CD4-positive, alpha-beta T cell treated with Interleukin-1 beta for 1 hour (primary cell): ENCODE measurements around the gene PLEKHA6.
A peak's percentile ranks its signal among the peaks of the same experiment; 100 is the strongest.

Experiments
- DNase-seq, 2 donors: peaks; one replicate each; pipeline ENCODE4 v3.0.0-alpha.2; 2020 to 2022

PLEKHA6 gene

GRCh38 chr1:204354579-204354978, 5.2 kb downstream of the PLEKHA6 start:
- no peak for DNase-seq

- DNase-seq: no peak
Observed at GRCh38 chr1:204353213-204353910, 6.4 kb downstream of the PLEKHA6 start.

- DNase-seq: peak in 1 of 2 donors; percentile 11
Observed at GRCh38 chr1:204350857-204351573, 8.7 kb downstream of the PLEKHA6 start.

- no peak for DNase-seq
Observed at GRCh38 chr1:204350312-204350711, 9.4 kb downstream of the PLEKHA6 start.

GRCh38 chr1:204349602-204350001, 10.1 kb downstream of the PLEKHA6 start:
- no peak for DNase-seq

GRCh38 chr1:204348722-204349121, 11.0 kb downstream of the PLEKHA6 start:
- DNase-seq: no peak

GRCh38 chr1:204348242-204348641, 11.5 kb downstream of the PLEKHA6 start:
- no peak for DNase-seq

- no peak for DNase-seq
Observed at GRCh38 chr1:204345941-204346645, 13.6 kb downstream of the PLEKHA6 start.

- DNase-seq: no peak
Observed at GRCh38 chr1:204345438-204345841, 14.3 kb downstream of the PLEKHA6 start.

- no peak for DNase-seq
Observed at GRCh38 chr1:204344665-204345355, 14.9 kb downstream of the PLEKHA6 start.

GRCh38 chr1:204343802-204344201, 15.9 kb downstream of the PLEKHA6 start:
- no peak for DNase-seq

GRCh38 chr1:204343247-204343646, 16.5 kb downstream of the PLEKHA6 start:
- DNase-seq: no peak

- DNase-seq: no peak
Observed at GRCh38 chr1:204342310-204342709, 17.4 kb downstream of the PLEKHA6 start.

- no peak for DNase-seq
Observed at GRCh38 chr1:204341380-204341779, 18.3 kb downstream of the PLEKHA6 start.

GRCh38 chr1:204340081-204340889, 19.4 kb downstream of the PLEKHA6 start:
- DNase-seq: no peak

- DNase-seq: no peak
Observed at GRCh38 chr1:204339541-204339940, 20.2 kb downstream of the PLEKHA6 start.

- DNase-seq: no peak
Observed at GRCh38 chr1:204338997-204339396, 20.7 kb downstream of the PLEKHA6 start.

GRCh38 chr1:204338360-204338759, 21.4 kb downstream of the PLEKHA6 start:
- DNase-seq: no peak

- no peak for DNase-seq
Observed at GRCh38 chr1:204337583-204337982, 22.1 kb downstream of the PLEKHA6 start.

- DNase-seq: no peak
Observed at GRCh38 chr1:204337036-204337429, 22.7 kb downstream of the PLEKHA6 start.

GRCh38 chr1:204336421-204337035, 23.2 kb downstream of the PLEKHA6 start:
- DNase-seq: no peak

- no peak for DNase-seq
Observed at GRCh38 chr1:204335533-204335932, 24.2 kb downstream of the PLEKHA6 start.
